Measurements from ENCODE around the gene BICDL2. TPM values are rescaled to one million over a fixed set of nuclear protein-coding genes. Genes with fewer than 3 reads are reported as not detected.

Gene BICDL2
- total and polyA plus RNA-seq, 2 of the 4 experiments (the other 2 are of a cell fraction), result 0.17 to 0.18 TPM

DNA sequence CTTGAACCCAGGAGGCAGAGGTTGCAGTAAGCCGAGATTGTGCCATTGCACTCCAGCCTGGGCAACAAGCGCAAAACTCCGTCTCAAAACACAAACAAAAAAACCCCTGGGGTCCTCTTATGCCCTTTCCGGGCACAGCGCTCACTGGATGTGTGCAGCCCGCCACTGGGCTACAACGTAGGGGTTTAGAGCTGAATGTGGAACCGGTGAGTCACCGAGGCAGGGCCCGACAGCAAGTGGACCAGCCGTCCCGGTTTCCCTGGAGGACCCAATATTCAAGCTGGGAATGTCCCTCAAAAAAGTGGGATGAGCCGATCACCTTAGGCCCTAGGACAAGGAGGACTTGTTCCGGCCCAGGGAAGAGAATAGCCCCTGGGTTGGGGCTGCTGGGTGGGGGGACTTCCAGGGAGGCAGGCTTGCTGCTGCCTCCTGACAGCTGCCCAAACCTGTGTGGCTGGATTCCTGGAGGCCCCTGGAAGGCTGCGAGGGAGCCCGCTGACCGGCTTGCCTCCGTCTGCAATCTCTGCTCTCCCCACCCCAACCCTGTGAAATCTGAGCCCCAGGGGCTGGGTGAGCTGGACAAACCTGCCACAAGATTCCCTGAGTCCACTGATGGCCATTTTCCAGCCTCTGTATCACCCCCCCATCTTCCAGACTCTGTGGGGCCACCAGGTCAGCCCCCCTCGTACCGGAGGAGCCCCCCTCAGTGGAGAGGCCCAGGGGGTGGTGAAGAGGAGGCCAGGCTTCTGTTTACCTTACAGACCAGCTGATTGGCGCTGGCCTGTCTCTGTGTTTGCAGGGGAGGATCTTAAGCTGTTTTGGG lies 27.0 kb downstream of the BICDL2 start:
- no peak overlapping the region for H3K23ac ChIP-seq (ENCODE audit: low read depth, low read length)
- no peak overlapping the region for H3K9ac ChIP-seq (ENCODE audit: low read depth, low read length)
- no peaks in the 10 kb centered on the region for H3K9me3 ChIP-seq (ENCODE audit: control insufficient read depth, insufficient read depth, low read length)
- H3K79me1 ChIP-seq (ENCODE audit: low read depth in 1 of 2, low read length in 2 of 2), result no peaks in the 10 kb centered on the region
- H4K8ac ChIP-seq (ENCODE audit: low read depth in 2 of 2, low read length in 2 of 2), result no peak overlapping the region
- no peak overlapping the region for H4K5ac ChIP-seq (ENCODE audit: low read depth, low read length)
- no TSS peak for BruUV-seq (replicated peaks)
- no peak overlapping the region for H3K56ac ChIP-seq (ENCODE audit: extremely low read depth, insufficient read depth, low read length)
- no peak overlapping the region for H4K91ac ChIP-seq (ENCODE audit: insufficient read depth, low read depth, low read length)
- H3K18ac ChIP-seq (ENCODE audit: low read depth, low read length), result no peak overlapping the region
- dilution Hi-C loops (cut with HindIII; ENCODE audit: low sequenced_read_pairs, unreplicated experiment) (no loop called here), in situ Hi-C loops (cut with MboI; ENCODE audit: low sequenced_read_pairs) (no loop called here), intact Hi-C loops (cut with micrococcal nuclease) (no loop called here)
- H4K20me1 ChIP-seq (ENCODE audit: insufficient read depth, low read length), result peaks cover 4% of the 10 kb centered on the region; the same call in 1 of the 2 replicates
- no peaks in the 10 kb centered on the region for H3K9me1 ChIP-seq (ENCODE audit: insufficient read depth, low read length)
- H3K4me3 ChIP-seq (ENCODE audit: insufficient read depth, low read depth, low read length), result no peak overlapping the region
- no peak overlapping the region for H3K27ac ChIP-seq (ENCODE audit: insufficient read depth, low read length)
- no peak overlapping the region for H2BK120ac ChIP-seq (ENCODE audit: low read depth, low read length)
- peaks cover 3% of the 10 kb centered on the region; the same call in 1 of the 2 replicates for H3K4me1 ChIP-seq (ENCODE audit: control insufficient read depth, insufficient read depth, low read length)
- TF ChIP-seq FOS (IDR thresholded peaks at IDR 0.05; ENCODE audit: low read depth, low read length) (peak; percentile 6; the same call in 1 of the 2 replicates), MAFK (IDR thresholded peaks at IDR 0.05; ENCODE audit: low read depth, low read length) (no peak)
- no peaks in the 10 kb centered on the region for H3K36me3 ChIP-seq (ENCODE audit: control insufficient read depth, insufficient read depth, low read length)
- ChIA-PET POLR2A (ENCODE audit: unreplicated experiment) (interaction anchor here (0.5 to 1.0 kb wide), 2 partner anchors 10 to 126 kb away, joined by 4 to 5 read pairs; partner anchors contain the start of gene TNFRSF12A), CTCF (no interaction called here)
- peak; percentile 71 for ATAC-seq (ENCODE audit: low read depth)
- DNase-seq, result peak; percentile 9
- no peak overlapping the region for H2AK5ac ChIP-seq (ENCODE audit: low read depth, low read length)
- H3K14ac ChIP-seq (replicated peaks; ENCODE audit: low read depth, low read length), result no peak overlapping the region
- WGBS, 2 experiments (ENCODE audit: extremely low coverage in 2 of 2, insufficient read length in 1 of 2), result 30% methylated on average over 5 of the region's 21 CpGs; no CpG with 5 or more reads in 1 of the 2 experiments
- H3K4me2 ChIP-seq (ENCODE audit: low read depth, low read length), result peak overlapping the region; percentile 15; the same call in 1 of the 2 replicates
- no peak overlapping the region for H3K4ac ChIP-seq (ENCODE audit: low read depth, low read length)
- no peak overlapping the region for H2AK9ac ChIP-seq (replicated peaks; ENCODE audit: low read depth, low read length, poor library complexity)
- H2BK15ac ChIP-seq (ENCODE audit: low read depth, low read length), result no peak overlapping the region
- H2AFZ ChIP-seq (replicated peaks; ENCODE audit: low read length, poor library complexity), result peak overlapping the region; percentile 70
- H2BK5ac ChIP-seq (ENCODE audit: low read depth, low read length, poor library complexity, severe bottlenecking), result no peak overlapping the region
- H3K27me3 ChIP-seq (ENCODE audit: control insufficient read depth, insufficient read depth, low read length), result peaks cover 51% of the 10 kb centered on the region
- H2BK20ac ChIP-seq (ENCODE audit: low read depth, low read length), result no peak overlapping the region

Measured in IMR-90 (cell line).